Measurements from ENCODE around the gene DLL4. TPM values are rescaled to one million over a fixed set of nuclear protein-coding genes. Genes with fewer than 3 reads are reported as not detected.

The DLL4 gene
- total RNA-seq, 4 donors from 2014 or later: 1.9 to 9.7 (median 6.4) TPM

DNA sequence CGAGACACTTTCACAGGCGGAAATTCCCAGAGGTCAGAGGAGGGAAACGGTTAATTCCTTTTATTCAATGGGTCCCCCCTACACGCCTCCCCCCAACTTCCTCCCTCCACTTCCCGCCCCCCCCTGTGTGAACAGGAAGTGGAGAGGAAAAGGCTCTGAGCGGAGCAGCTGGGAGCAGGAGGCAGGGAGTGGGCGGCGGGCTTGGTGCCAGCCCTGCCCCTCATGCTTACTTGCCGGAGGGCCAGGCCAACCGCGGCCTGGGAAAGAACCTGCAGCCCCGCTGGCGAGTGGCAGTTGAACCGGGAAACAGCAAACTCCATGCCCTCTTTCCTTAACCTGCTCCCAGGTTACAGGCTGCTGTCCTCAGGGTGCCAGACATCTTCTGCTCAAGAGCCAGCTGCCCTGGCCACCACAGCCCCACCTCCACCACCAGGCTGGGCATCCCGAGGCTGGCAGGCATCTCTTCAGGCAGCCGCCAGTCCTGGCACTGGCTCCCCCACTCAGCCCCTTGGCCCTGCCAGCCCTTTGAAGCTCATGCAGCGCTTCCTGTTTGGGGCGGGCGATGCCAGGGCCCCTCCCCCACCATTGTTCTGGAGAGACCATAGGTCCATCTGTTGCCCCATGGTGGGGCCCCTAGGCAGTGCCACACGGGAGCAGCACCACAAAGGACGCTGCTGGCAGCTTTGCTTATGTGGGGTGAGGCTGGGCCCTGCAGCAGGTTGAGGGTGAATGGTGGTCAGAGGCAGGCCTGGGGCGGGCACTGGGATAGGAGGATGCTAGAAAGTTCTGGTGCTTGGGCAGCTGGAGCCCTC, 21.9 kb upstream of the DLL4 start:
- peak; percentile 20 for ATAC-seq
- H3K27me3 ChIP-seq: no peaks in the 10 kb centered on the region
- no peak for TF ChIP-seq EP300 (IDR thresholded peaks at IDR 0.05)
- TF ChIP-seq CTCF (IDR thresholded peaks at IDR 0.05): no peak
- TF ChIP-seq POLR2AphosphoS5 (IDR thresholded peaks at IDR 0.05): no peak
- no peak for TF ChIP-seq POLR2A (IDR thresholded peaks at IDR 0.05)
- 24 to 29% methylated on average over 6 of the region's 22 CpGs for WGBS, 2 donors (ENCODE audit: low coverage in 1 of 2)
- peak overlapping the region; percentile 18 to 52 for H3K4me3 ChIP-seq
- H3K27ac ChIP-seq: peak overlapping the region; percentile 8 to 91 (median 86)
- peaks cover 0 to 57% (median 21%) of the 10 kb centered on the region in 3 donors for H3K4me1 ChIP-seq
- no peaks in the 10 kb centered on the region for H3K9me3 ChIP-seq
- H3K36me3 ChIP-seq: peaks cover 0 to 18% of the 10 kb centered on the region in 2 donors

GRCh38 chr15:40908095-40908494, 21.0 kb upstream of the DLL4 start:
- no peaks in the 10 kb centered on the region for H3K9me3 ChIP-seq
- no peak for TF ChIP-seq CTCF (IDR thresholded peaks at IDR 0.05)
- TF ChIP-seq POLR2A (IDR thresholded peaks at IDR 0.05): no peak
- TF ChIP-seq POLR2AphosphoS5 (IDR thresholded peaks at IDR 0.05): no peak
- TF ChIP-seq EP300 (IDR thresholded peaks at IDR 0.05): no peak
- H3K27ac ChIP-seq: peak overlapping the region in 2 of 4 donors; percentile 90 to 91
- peaks cover 0 to 49% (median 21%) of the 10 kb centered on the region in 3 donors for H3K4me1 ChIP-seq
- WGBS, 2 donors (ENCODE audit: low coverage in 1 of 2): 71 to 89% methylated on average over 1 of the region's 7 CpGs
- H3K27me3 ChIP-seq: no peaks in the 10 kb centered on the region
- H3K4me3 ChIP-seq: no peak overlapping the region
- H3K36me3 ChIP-seq: peaks cover 0 to 9% of the 10 kb centered on the region in 2 donors
- ATAC-seq: no peak

GRCh38 chr15:40909662-40910630, 19.2 kb upstream of the DLL4 start:
- Histone ChIP-seq H3K27ac (no peak overlapping the region), H3K36me3 (no peaks in the 10 kb centered on the region), H3K4me1 (peaks cover 0 to 30% (median 17%) of the 10 kb centered on the region in 3 donors), H3K27me3 (no peaks in the 10 kb centered on the region), H3K4me3 (no peak overlapping the region), H3K9me3 (no peaks in the 10 kb centered on the region)
- TF ChIP-seq POLR2A (IDR thresholded peaks at IDR 0.05): no peak
- TF ChIP-seq CTCF (IDR thresholded peaks at IDR 0.05): no peak
- TF ChIP-seq EP300 (IDR thresholded peaks at IDR 0.05): no peak
- WGBS, 2 donors (ENCODE audit: low coverage in 1 of 2): 67 to 83% methylated on average over 4 to 7 of the region's 17 CpGs
- no peak for ATAC-seq

- no peak for ATAC-seq
- WGBS, 2 donors (ENCODE audit: low coverage in 1 of 2): 46 to 72% methylated on average over 3 to 4 of the region's 7 CpGs
- peaks cover 0 to 18% (median 10%) of the 10 kb centered on the region in 3 donors for H3K4me1 ChIP-seq
Measured at GRCh38 chr15:40911141-40911540, 18.0 kb upstream of the DLL4 start.

More at GRCh38 chr15:40911141-40911540, 18.0 kb upstream of the DLL4 start:
- TF ChIP-seq CTCF (IDR thresholded peaks at IDR 0.05): no peak
- TF ChIP-seq POLR2AphosphoS5 (IDR thresholded peaks at IDR 0.05): no peak
- TF ChIP-seq POLR2A (IDR thresholded peaks at IDR 0.05): no peak
- no peak for TF ChIP-seq EP300 (IDR thresholded peaks at IDR 0.05)
- Histone ChIP-seq H3K9me3 (no peaks in the 10 kb centered on the region), H3K4me3 (no peak overlapping the region), H3K36me3 (no peaks in the 10 kb centered on the region), H3K27ac (no peak overlapping the region), H3K27me3 (no peaks in the 10 kb centered on the region)
